Occipital lobe (tissue), 2 donors: Measurements from ENCODE around the gene TRAF6. TPM values are rescaled to one million over a fixed set of nuclear protein-coding genes. Genes with fewer than 3 reads are reported as not detected.

Experiments
- small RNA-seq: library from RNA; depleted of rRNA; stranded (forward); fragments of <200 nt; gene quantifications from one replicate; pipeline ENCODE3, GENCODE V24; 2014
- total RNA-seq: library from RNA; depleted of rRNA; stranded (reverse); fragments of >200 nt; gene quantifications from one replicate; pipeline ENCODE4 v1.2.3, GENCODE V29; 2014

The TRAF6 gene
- total RNA-seq, 1 donor from 2014 or later = 16.5 TPM

Small RNA genes lying within 50 kb of the gene (small RNA-seq; reads per million reads assigned to genes)
- gene AC061999.1 = not detected

Other genes starting within 250 kb of the TRAF6 start
- gene COMMD9, start 220.8 kb downstream of the TRAF6 start, total RNA-seq = 51.3 TPM
- 3.1 TPM for gene PRR5L, start 214.0 kb downstream of the TRAF6 start, total RNA-seq
- 0.94 TPM for gene RAG1, start 57.7 kb upstream of the TRAF6 start, total RNA-seq
- 64.4 TPM for gene IFTAP, start 84.2 kb upstream of the TRAF6 start, total RNA-seq
- gene RAG2, start 88.0 kb upstream of the TRAF6 start, total RNA-seq = not detected